Neutrophil (primary cell): Measurements from ENCODE around the gene PRKN.

Source experiments
- H3K27ac ChIP-seq: fragments of 200-600 bp; sonication (generic); 2 replicates; pipeline ENCODE4 v1.5.1; 2016; ENCODE audit warnings: mild to moderate bottlenecking, moderate library complexity
- H3K27me3 ChIP-seq: fragments of 200-600 bp; sonication (generic); 2 replicates; pipeline ENCODE4 v1.6.0; 2016; ENCODE audit warnings: mild to moderate bottlenecking
- H3K36me3 ChIP-seq: fragments of 200-600 bp; sonication (generic); 2 replicates; pipeline ENCODE4 v1.5.1; 2017
- H3K4me1 ChIP-seq, 2 experiments: fragments of 200-600 bp in 1 of 2; sonication (generic) in 1 of 2; 1 replicate in 1 of 2; 2 replicates in 1 of 2; pipeline versions ENCODE4 v1.5.1 to v1.6.1; 2013 to 2016; ENCODE audit warnings: low read depth in 1 of 2, low read length in 1 of 2, mild to moderate bottlenecking in 1 of 2, moderate library complexity in 1 of 2; ENCODE audit not compliant: control insufficient read depth in 1 of 2, insufficient read depth in 1 of 2
- H3K4me3 ChIP-seq, 2 experiments: fragments of 200-600 bp in 1 of 2; sonication (generic) in 1 of 2; 1 replicate in 1 of 2; 2 replicates in 1 of 2; pipeline ENCODE4 v1.5.1; 2013 to 2016; ENCODE audit warnings: low read depth in 1 of 2, low read length in 1 of 2, mild to moderate bottlenecking in 1 of 2, moderate library complexity in 1 of 2
- H3K9me3 ChIP-seq: fragments of 200-600 bp; sonication (generic); 2 replicates; pipeline ENCODE4 v1.5.1; 2016
- TF ChIP-seq, protein P1 (sequence below): fragments of 200-600 bp; sonication (generic); IDR thresholded peaks from 2 replicates; pipeline ENCODE4 v1.5.1; 2016; ENCODE audit warnings: antibody characterized with exemption

PRKN gene

GRCh38 chr6:162640756-162641155, 86.8 kb downstream of the PRKN start:
- Histone ChIP-seq H3K27ac (no peak overlapping the region), H3K4me1 (no peaks in the 10 kb centered on the region), H3K36me3 (no peaks in the 10 kb centered on the region), H3K9me3 (no peaks in the 10 kb centered on the region), H3K27me3 (no peaks in the 10 kb centered on the region), H3K4me3 (no peak overlapping the region)
- TF ChIP-seq, protein P1, sequence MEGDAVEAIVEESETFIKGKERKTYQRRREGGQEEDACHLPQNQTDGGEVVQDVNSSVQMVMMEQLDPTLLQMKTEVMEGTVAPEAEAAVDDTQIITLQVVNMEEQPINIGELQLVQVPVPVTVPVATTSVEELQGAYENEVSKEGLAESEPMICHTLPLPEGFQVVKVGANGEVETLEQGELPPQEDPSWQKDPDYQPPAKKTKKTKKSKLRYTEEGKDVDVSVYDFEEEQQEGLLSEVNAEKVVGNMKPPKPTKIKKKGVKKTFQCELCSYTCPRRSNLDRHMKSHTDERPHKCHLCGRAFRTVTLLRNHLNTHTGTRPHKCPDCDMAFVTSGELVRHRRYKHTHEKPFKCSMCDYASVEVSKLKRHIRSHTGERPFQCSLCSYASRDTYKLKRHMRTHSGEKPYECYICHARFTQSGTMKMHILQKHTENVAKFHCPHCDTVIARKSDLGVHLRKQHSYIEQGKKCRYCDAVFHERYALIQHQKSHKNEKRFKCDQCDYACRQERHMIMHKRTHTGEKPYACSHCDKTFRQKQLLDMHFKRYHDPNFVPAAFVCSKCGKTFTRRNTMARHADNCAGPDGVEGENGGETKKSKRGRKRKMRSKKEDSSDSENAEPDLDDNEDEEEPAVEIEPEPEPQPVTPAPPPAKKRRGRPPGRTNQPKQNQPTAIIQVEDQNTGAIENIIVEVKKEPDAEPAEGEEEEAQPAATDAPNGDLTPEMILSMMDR: no peak

GRCh38 chr6:162639951-162640350, 87.6 kb downstream of the PRKN start:
- TF ChIP-seq, protein P1: no peak
- H3K4me1 ChIP-seq: no peaks in the 10 kb centered on the region

DNA sequence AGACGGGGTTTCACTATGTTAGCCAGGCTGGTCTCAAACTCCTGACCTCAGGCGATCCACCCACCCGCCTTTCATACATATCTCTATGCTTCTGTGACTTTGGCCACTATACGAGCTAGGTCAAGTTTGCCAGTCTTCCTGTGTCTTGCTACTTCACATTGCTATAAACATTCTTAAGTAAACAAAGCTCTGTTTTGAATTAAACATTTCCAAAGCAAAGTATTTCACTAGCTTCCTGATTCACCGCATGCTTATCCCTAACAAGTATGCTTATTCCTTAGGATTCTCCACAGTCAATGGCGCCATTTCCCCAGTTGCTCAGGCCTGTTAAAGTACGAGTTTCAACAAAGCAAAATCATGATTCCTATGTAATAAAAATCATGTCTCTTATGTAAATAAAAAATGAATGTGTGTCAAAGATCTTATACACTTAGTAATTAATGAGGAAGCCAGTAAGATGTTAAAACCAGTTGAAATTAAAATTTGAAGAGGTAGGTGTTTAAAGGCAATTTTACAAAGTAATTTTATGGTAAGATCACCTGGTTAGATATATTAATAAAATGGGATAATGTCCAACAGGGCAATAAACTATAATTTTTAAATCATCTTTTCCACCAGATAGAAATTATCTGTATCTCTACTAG, 88.5 kb downstream of the PRKN start:
- Histone ChIP-seq H3K27me3 (no peaks in the 10 kb centered on the region), H3K27ac (no peak overlapping the region), H3K4me1 (no peaks in the 10 kb centered on the region), H3K9me3 (no peaks in the 10 kb centered on the region), H3K36me3 (no peaks in the 10 kb centered on the region), H3K4me3 (no peak overlapping the region)
- TF ChIP-seq, protein P1: no peak

More at GRCh38 chr6:162639951-162640350, 87.6 kb downstream of the PRKN start:
- Histone ChIP-seq H3K27ac (no peak overlapping the region), H3K27me3 (no peaks in the 10 kb centered on the region), H3K4me3 (no peak overlapping the region), H3K36me3 (no peaks in the 10 kb centered on the region), H3K9me3 (no peaks in the 10 kb centered on the region)

DNA sequence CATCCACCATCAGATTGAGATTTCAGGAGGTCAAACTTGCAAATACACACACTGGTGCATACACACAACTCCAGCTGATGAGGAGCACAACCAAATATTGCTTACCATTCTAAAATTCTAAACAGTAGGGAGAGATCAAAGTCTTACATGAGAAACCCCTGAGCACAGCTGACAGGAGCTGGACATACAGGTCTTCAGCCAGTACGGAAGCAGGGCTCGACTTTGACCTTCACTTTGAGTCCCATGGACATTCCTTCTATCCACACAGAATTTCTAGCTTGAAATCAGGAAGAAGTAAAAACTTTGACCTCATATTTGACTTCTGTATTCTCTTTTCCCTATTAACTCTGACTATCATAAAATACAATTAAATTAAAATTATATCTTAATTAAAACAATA, 90.2 kb downstream of the PRKN start:
- Histone ChIP-seq H3K27me3 (no peaks in the 10 kb centered on the region), H3K27ac (no peak overlapping the region), H3K9me3 (no peaks in the 10 kb centered on the region), H3K4me1 (no peaks in the 10 kb centered on the region), H3K4me3 (no peak overlapping the region), H3K36me3 (no peaks in the 10 kb centered on the region)
- TF ChIP-seq, protein P1: no peak

DNA sequence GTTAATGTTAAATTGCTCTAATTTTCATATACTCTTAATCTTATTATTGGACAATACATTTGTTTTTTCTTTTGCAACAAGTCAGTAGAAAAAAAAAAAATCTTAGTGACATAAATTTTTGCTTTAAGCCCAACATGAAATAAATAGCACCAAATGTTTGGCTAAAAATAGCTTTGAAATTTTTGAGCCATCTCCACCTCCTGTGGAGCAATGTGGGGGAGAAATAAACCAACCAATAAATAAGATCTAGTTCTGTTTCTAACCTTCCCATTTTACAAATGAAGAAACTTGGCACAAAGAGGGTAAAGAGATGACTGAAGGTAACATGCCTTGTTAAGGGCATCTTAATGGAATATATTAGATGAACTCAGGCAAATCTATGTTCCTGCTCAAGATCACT, 91.4 kb downstream of the PRKN start:
- Histone ChIP-seq H3K27me3 (no peaks in the 10 kb centered on the region), H3K27ac (no peak overlapping the region), H3K36me3 (no peaks in the 10 kb centered on the region), H3K4me3 (no peak overlapping the region), H3K4me1 (no peaks in the 10 kb centered on the region), H3K9me3 (no peaks in the 10 kb centered on the region)
- TF ChIP-seq, protein P1: no peak
